AG04450 (cell line): ENCODE measurements around the gene NAA16. TPM values are rescaled to one million over a fixed set of nuclear protein-coding genes. Genes with fewer than 3 reads are reported as not detected.

Experiments used
- CTCF ChIA-PET: fragments of 300-600, 350-600 bp; formaldehyde crosslinking; extraction: SDS; loops from one replicate; lab custom pipeline; 2022; ENCODE audit warnings: antibody characterized with exemption, inconsistent platforms; lab: Charles Lee
- POLR2A ChIA-PET: fragments of 350-600 bp; formaldehyde crosslinking; extraction: SDS; loops from one replicate; lab custom pipeline; 2021; ENCODE audit warnings: antibody characterized with exemption, inconsistent platforms; lab: Yijun Ruan, JAX
- DNase-seq: peaks from one replicate; pipeline ENCODE4 v3.0.0-alpha.2; 2011; ENCODE audit warnings: low read depth, low spot score
- H3K27ac ChIP-seq: one replicate; pipeline ENCODE4 v1.5.1; 2012; ENCODE audit warnings: low read depth, low read length, control low read depth
- H3K27me3 ChIP-seq: one replicate; pipeline ENCODE4 v1.6.0; 2012; ENCODE audit warnings: low read length; ENCODE audit not compliant: control insufficient read depth, insufficient read depth
- H3K4me3 ChIP-seq: 2 replicates; pipeline ENCODE4 v1.5.1; 2011; ENCODE audit warnings: mild to moderate bottlenecking, low read depth, low read length, control low read depth
- H3K9me3 ChIP-seq: 2 replicates; pipeline ENCODE4 v1.5.1; 2012; ENCODE audit warnings: low read length; ENCODE audit not compliant: control insufficient read depth, insufficient read depth
- polyA plus RNA-seq: library from polyadenylated mRNA; depleted of rRNA; stranded (reverse); fragments of >200 nt; gene quantifications from 2 replicates; pipeline ENCODE4 v1.2.3, GENCODE V29; 2011
- TF ChIP-seq, protein P1 (sequence below): IDR thresholded peaks from 2 replicates; pipeline ENCODE4 v1.5.1; 2011; ENCODE audit warnings: low read depth, low read length, control low read depth, inconsistent platforms

Gene NAA16
- polyA plus RNA-seq, 1 experiment = 14.9 TPM

- H3K27me3 ChIP-seq = no peaks in the 10 kb centered on the region
- DNase-seq = no peak
- CTCF ChIA-PET = no interaction called here
- no peak overlapping the region for H3K4me3 ChIP-seq
- no peak overlapping the region for H3K27ac ChIP-seq
- POLR2A ChIA-PET = no interaction called here
- no peaks in the 10 kb centered on the region for H3K9me3 ChIP-seq
- TF ChIP-seq, protein P1, sequence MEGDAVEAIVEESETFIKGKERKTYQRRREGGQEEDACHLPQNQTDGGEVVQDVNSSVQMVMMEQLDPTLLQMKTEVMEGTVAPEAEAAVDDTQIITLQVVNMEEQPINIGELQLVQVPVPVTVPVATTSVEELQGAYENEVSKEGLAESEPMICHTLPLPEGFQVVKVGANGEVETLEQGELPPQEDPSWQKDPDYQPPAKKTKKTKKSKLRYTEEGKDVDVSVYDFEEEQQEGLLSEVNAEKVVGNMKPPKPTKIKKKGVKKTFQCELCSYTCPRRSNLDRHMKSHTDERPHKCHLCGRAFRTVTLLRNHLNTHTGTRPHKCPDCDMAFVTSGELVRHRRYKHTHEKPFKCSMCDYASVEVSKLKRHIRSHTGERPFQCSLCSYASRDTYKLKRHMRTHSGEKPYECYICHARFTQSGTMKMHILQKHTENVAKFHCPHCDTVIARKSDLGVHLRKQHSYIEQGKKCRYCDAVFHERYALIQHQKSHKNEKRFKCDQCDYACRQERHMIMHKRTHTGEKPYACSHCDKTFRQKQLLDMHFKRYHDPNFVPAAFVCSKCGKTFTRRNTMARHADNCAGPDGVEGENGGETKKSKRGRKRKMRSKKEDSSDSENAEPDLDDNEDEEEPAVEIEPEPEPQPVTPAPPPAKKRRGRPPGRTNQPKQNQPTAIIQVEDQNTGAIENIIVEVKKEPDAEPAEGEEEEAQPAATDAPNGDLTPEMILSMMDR = no peak
These were observed 8.3 kb upstream of the NAA16 start for GRCh38 chr13:41302743-41303142.

DNA sequence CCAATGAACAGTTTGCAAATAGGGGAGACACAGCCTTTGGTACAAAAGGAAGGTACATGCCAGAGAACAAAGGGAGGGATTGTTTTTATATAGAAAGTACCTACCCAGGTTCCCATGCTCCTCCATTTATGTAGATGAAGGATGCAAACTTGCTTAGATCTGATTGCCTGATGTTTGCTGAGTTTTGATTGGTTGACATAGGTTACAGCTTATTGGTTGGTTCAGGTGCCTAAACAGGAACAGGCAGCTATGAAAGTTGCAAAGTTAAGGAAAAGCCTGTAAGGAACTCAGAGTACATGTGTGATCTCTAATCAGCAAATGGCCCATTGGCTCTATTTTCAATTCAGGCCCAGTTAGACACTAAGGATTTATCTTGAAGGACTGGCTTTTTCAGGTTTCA lies 6.5 kb upstream of the NAA16 start:
- no peaks in the 10 kb centered on the region for H3K9me3 ChIP-seq
- TF ChIP-seq, protein P1 = no peak
- ChIA-PET POLR2A (no interaction called here), CTCF (no interaction called here)
- no peak overlapping the region for H3K27ac ChIP-seq
- no peak overlapping the region for H3K4me3 ChIP-seq
- H3K27me3 ChIP-seq = no peaks in the 10 kb centered on the region
- DNase-seq = no peak

DNA sequence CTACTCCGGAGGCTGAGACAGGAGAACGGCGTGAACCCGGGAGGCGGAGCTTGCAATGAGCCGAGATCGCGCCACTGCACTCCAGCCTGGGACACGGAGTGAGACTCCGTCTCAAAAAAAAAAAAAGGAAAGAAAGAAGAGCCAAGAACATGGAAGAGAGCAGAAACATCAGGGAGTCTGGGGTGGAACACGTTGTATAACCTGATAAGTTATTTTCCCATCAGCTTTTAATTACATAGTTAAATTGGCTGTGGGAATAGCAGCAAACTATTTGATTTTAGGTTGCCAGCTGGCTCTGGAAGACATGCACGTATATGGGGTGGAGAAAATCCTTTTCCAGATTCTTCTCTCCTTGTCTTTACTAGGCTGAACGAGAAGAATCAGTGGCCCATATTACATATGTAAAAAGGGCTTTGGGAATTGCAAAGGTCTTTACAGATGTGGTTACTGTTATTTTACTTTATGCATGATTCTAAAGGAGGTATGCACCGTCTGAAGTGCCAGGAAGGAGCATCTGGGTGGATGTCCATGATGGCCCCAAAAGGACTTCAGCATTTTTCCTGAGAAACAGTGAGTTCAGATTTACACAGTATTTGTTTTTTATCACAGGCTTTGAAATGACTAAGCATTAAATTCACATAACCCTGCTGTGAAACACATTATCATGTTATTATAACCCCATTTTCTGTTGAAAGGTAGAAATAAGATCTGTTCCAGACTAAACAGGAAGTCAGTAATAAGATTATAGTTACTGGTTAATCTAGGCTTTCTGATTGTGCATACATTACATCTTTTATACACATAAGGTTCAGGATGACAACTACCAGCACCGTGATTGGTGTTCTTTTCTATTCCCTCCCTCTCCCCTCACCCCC lies 4.6 kb upstream of the NAA16 start:
- Histone ChIP-seq H3K27me3 (no peaks in the 10 kb centered on the region), H3K27ac (no peak overlapping the region), H3K4me3 (no peak overlapping the region), H3K9me3 (no peaks in the 10 kb centered on the region)
- CTCF ChIA-PET = no interaction called here
- no peak for DNase-seq
- TF ChIP-seq, protein P1 = no peak
- POLR2A ChIA-PET = no interaction called here

DNA sequence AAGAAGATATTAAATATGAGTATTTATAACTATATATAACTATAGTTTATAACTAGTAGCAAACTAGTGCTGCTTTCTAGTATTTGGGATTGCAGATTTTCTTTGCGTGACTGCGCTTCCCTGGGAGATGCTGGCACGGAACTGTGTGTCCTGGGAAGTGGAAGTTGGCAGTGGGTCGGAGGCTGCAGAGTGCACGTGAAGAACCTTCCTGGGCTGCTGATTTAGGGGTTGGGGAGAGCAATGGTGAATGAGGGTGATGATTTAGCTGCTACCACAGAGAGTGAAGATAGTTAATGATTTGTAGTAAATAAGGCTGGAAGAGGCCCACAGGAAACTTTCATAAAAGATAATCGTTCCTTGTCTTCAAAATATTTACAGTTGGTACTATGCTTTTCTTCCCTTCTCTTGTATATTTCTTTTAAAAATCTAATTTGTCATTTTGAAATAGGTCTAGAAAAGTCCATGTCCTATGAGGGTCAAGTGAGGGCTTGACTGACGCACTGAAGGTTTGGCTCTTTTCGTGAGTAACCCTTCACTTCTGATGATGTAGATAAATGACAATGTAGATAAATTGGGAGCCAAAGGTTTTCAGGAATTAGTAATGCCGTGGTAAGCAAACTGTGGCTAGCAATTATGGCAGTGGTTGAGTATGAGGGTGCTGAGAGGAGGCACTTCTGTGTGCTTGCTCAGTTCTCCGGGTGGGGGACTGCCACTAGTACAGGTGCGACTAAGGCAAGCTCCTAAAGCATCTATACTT lies 3.0 kb upstream of the NAA16 start:
- Histone ChIP-seq H3K27me3 (no peaks in the 10 kb centered on the region), H3K27ac (no peak overlapping the region), H3K4me3 (no peak overlapping the region), H3K9me3 (no peaks in the 10 kb centered on the region)
- DNase-seq = no peak
- POLR2A ChIA-PET = no interaction called here
- CTCF ChIA-PET = no interaction called here
- TF ChIP-seq, protein P1 = no peak
